Endometrial microvascular endothelial cells (primary cell): ENCODE results near the gene LRRC8B. TPM values are rescaled to one million over a fixed set of nuclear protein-coding genes. Genes with fewer than 3 reads are reported as not detected.
"Not testable (repeated sequence)": the region's sequence is repeated elsewhere in the genome, so short reads cannot be mapped to it uniquely, and the experiment has no call there.

ENCODE experiments used
- in situ Hi-C: cut with HindIII; loops from 2 replicates; pipeline ENCODE4 v1.10.0; 2017; ENCODE audit warnings: low sequenced_read_pairs, low pct_unique_long_range_greater_than_20kb; ENCODE audit errors: inconsistent ontology term
- total RNA-seq: library from RNA; depleted of rRNA; stranded (reverse); fragments of >200 nt; gene quantifications from one replicate; pipeline ENCODE4 v1.2.3, GENCODE V29; 2015; ENCODE audit errors: inconsistent ontology term

LRRC8B gene
- 15.5 TPM for total RNA-seq

GRCh38 chr1:89524369-89525168 is at the start of gene LRRC8B:
Gene LRRC8B, plus strand, starts transcription at chr1:89524829. Its CDS starts 57,822 bp downstream, at chr1:89582651.
- in situ Hi-C loops = no loop called here

GRCh38 chr1:89475269-89475668 is 49.4 kb upstream of the LRRC8B start:
- in situ Hi-C loops = loop anchor here (25.0 kb wide), 1 partner anchor 287 kb away; no protein-coding TSS in a partner anchor

GRCh38 chr1:89476072-89476471 is 48.6 kb upstream of the LRRC8B start:
- in situ Hi-C loops = loop anchor here (25.0 kb wide), 1 partner anchor 286 kb away; no protein-coding TSS in a partner anchor

DNA sequence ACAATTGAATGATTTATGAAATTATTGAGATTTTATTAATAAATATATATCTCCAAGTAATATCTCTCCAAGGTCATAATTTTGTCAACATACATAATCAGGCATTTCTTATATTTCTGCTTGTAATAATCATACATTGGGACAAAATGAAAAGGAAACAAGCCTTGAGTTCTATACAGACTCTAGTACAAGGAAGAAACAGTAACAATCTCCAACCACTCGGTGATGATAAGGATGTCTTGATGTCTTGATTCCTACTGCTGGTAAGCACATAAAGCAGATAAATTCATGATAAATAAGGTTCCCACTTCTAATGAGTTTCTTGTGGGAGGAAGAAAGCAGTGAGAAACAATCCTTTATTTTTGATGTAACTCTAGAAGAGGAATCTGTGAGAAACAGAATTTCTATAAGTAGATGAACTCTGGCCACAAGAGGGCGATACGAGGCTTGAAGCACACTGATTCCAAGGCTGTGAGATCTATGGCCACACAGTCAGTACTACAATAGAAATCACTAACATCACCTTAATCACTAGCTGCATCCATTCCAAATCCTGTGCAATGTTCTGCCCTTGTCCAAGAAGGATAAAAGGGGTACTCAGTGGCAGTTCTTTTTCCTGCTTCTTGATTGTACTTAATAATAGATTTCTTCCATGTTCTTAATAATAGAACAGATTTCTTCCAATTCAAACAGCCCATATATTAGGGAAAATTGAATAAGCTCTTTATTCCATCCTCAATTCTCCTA is 41.4 kb upstream of the LRRC8B start:
- in situ Hi-C loops = loop anchor here (25.0 kb wide), 1 partner anchor 279 kb away; no protein-coding TSS in a partner anchor

- in situ Hi-C loops = loop anchor here (25.0 kb wide), 1 partner anchor 279 kb away; no protein-coding TSS in a partner anchor
These were observed 40.9 kb upstream of the LRRC8B start for GRCh38 chr1:89483757-89484077.

DNA sequence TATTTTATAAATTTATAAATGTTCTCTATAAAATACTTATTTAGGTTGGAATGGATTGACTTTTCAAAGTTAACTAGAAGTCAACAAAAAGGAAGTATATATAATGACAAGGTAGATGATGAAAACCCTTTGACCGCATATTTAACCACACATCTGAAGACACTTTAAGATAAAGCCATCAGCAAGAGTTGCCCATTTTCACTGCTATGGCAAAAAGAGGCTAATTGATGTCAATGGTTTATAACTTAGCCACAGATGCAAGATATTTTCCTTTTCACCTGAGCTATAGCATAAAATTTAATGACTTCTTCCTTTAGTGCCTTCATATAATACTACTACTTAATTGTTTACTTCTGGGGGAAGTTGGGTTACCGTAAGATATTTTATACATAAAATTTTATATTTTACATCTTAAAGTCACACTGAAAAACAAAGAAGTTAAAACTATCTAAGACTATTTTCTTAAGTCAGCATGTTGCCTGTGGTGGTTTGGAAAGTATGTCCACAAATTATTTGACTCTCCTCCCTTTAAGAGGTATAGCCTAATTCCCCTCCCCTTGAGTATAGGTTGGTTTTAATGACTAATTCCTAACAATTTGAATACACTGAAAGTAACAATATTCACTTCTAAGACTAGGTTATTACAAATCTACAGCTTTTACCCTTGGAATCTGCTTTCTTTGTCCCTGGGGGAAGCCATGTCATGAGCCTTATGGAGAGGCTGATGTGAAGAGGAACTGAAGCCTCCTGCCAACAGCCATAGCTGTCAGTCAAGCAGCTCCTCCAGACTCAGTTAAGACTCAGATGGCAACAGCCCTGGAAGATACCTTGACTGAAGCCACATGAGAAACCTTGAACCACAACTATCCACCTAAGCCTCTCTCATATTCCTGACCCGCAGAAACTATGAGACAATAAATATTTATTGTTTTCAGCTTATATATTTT is 40.3 kb upstream of the LRRC8B start:
- in situ Hi-C loops = loop anchor here (25.0 kb wide), 1 partner anchor 278 kb away; no protein-coding TSS in a partner anchor

DNA sequence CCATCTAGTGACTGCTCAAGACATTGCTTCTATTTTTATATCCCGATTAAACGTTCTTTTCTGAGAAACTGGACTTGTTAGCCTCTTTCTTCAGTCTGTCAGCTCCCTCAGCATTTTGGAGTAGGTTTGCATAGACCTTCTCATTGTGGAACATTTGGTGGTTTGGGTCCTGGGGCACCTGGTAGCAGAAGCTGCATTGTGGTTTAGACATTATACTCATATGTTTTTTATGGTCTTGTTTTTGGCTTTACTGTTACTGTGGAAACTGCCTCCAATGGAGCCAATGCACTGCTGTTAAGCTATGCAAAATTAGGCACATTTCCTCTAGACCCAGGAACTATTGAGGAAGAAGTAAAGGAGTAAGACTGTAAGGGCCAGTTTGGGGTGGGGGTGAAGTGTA is 36.7 kb upstream of the LRRC8B start:
- in situ Hi-C loops = loop anchor here (25.0 kb wide), 1 partner anchor 274 kb away; no protein-coding TSS in a partner anchor

- in situ Hi-C loops = loop anchor here (25.0 kb wide), 1 partner anchor 273 kb away; no protein-coding TSS in a partner anchor
These were observed 35.4 kb upstream of the LRRC8B start for GRCh38 chr1:89489047-89489729.

DNA sequence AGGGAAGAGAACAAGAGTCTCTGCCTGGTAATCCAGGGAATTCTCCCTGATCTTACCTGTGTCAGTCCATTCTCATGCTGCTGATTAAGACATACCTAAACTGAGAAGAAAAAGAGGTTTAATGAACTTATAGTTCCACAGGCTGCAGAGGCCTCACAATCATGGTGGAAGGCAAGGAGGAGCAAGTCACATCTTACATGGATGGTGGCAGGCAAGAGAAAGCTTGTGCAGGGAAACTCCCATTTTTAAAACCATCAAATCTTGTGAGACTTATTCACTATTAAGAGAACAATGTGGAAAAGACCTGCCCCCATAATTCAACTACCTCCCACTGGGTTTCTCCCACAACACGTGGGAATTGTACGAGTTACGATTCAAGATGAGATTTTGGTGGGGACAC is 34.2 kb upstream of the LRRC8B start:
- in situ Hi-C loops = loop anchor here (25.0 kb wide), 1 partner anchor 272 kb away; no protein-coding TSS in a partner anchor

GRCh38 chr1:89499320-89499719 is 25.3 kb upstream of the LRRC8B start:
- in situ Hi-C loops = loop anchor here (25.0 kb wide), 1 partner anchor 263 kb away; no protein-coding TSS in a partner anchor

GRCh38 chr1:89502042-89502441 is 22.6 kb upstream of the LRRC8B start:
- in situ Hi-C loops = no loop called here

GRCh38 chr1:89502895-89503294 is 21.7 kb upstream of the LRRC8B start:
- in situ Hi-C loops = no loop called here

DNA sequence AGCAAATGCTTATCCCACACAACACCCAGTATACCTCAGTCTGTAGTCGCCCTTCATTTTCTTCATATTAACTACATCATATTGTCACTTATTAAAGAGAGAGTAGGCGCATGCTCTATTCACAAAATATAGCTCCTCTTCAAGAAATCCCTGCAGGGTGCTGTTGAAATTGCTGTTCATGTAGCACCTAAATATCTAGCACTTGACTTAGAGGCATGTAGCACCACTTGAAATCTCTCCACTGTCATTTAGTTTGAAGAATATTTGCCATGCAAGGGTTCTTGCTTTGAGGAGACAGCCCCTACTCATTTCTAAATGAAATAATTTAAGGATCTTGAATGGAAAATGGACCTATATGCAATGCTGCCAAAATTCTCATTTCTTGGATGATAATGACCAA is 20.9 kb upstream of the LRRC8B start:
- in situ Hi-C loops = no loop called here

DNA sequence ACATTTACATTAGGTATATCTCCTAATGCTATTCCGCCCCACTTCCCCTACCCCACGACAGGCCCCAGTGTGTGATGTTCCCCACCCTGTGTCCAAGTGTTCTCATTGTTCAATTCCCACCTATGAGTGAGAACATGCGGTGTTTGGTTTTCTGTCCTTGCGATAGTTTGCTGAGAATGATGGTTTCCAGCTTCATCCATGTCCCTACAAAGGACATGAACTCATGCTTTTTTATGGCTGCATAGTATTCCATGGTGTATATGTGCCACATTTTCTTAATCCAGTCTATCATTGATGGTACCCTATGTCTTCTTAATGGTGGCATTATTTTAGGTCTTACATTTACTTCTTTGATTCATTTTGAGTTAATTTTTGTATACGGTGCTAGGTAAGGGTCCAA is 14.6 kb upstream of the LRRC8B start:
- in situ Hi-C loops = not testable (repeated sequence)

GRCh38 chr1:89512996-89513720 is 11.5 kb upstream of the LRRC8B start:
- in situ Hi-C loops = no loop called here

DNA sequence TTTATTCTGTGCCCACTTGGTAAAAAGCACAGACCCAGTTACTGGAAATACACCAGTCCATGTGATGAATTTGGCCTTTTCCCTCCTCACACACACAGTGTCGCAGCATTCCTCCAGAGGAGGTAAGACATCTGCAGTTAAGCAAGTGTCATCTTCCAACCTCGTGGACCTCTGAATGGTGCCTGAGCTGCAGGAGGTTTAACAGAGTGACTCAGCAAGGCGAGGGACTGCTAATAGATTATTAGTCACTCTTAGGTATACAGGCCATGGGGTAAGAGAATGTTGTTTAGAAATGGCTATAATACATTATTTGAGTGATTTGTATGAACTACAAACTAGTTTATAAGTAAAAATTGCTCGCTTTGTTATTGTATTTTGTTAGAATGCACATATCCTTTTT is 8.6 kb upstream of the LRRC8B start:
- in situ Hi-C loops = no loop called here

GRCh38 chr1:89518221-89518631 is 6.4 kb upstream of the LRRC8B start:
- in situ Hi-C loops = no loop called here
